Sigmoid colon (tissue), 4 donors: ENCODE data around the gene TRIM66.

Experiments
- CTCF ChIP-seq, 4 experiments: fragments of 450-650 bp in 3 of 4; fragments of 200-600 bp in 1 of 4; IDR thresholded peaks; one replicate each; pipeline ENCODE4 v1.5.1; 2016 to 2019; ENCODE audit warnings: antibody characterized with exemption in 4 of 4, mild to moderate bottlenecking in 3 of 4, moderate library complexity in 2 of 4
- EP300 ChIP-seq, 4 donors: sonication (generic); formaldehyde crosslinking; IDR thresholded peaks; one replicate each; pipeline ENCODE4 v1.6.1; 2017; ENCODE audit warnings: antibody characterized with exemption in 4 of 4
- POLR2A ChIP-seq, 2 donors: fragments of 450-650 bp; IDR thresholded peaks; one replicate each; pipeline ENCODE4 v1.6.1; 2016; ENCODE audit warnings: antibody characterized with exemption in 2 of 2, mild to moderate bottlenecking in 2 of 2, moderate library complexity in 2 of 2
- POLR2AphosphoS5 ChIP-seq, 4 donors: sonication (generic); formaldehyde crosslinking; IDR thresholded peaks; one replicate each; pipeline ENCODE4 v1.6.1; 2017; ENCODE audit warnings: antibody characterized with exemption in 4 of 4

- TF ChIP-seq EP300 (IDR thresholded peaks at IDR 0.05), result no peak
- no peak for TF ChIP-seq POLR2AphosphoS5 (IDR thresholded peaks at IDR 0.05)
- TF ChIP-seq CTCF (IDR thresholded peaks at IDR 0.05), result no peak
- TF ChIP-seq POLR2A (IDR thresholded peaks at IDR 0.05), result no peak
Observed at GRCh38 chr11:8665222-8665621, 17.2 kb downstream of the TRIM66 start.
